Osteocyte (in vitro differentiated cells): ENCODE results near the gene CNTFR. TPM values are rescaled to one million over a fixed set of nuclear protein-coding genes. Genes with fewer than 3 reads are reported as not detected.

Source experiments
- DNase-seq: peaks from one replicate; pipeline ENCODE4 v3.0.0; 2021; ENCODE audit warnings: mixed read lengths; ENCODE audit not compliant: unreplicated experiment; ENCODE audit errors: extremely low spot score
- H3K27ac Mint-ChIP-seq: one replicate; pipeline ENCODE4 v1.8.0; 2021; ENCODE audit warnings: mild to moderate bottlenecking, mixed read lengths; ENCODE audit not compliant: unreplicated experiment
- H3K27me3 Mint-ChIP-seq: one replicate; pipeline ENCODE4 v1.8.0; 2021; ENCODE audit warnings: mixed read lengths; ENCODE audit not compliant: unreplicated experiment
- H3K36me3 Mint-ChIP-seq: one replicate; pipeline ENCODE4 v1.8.0; 2021; ENCODE audit warnings: mixed read lengths; ENCODE audit not compliant: unreplicated experiment
- H3K4me1 Mint-ChIP-seq: one replicate; pipeline ENCODE4 v1.8.0; 2021; ENCODE audit warnings: mixed read lengths; ENCODE audit not compliant: unreplicated experiment
- H3K4me3 Mint-ChIP-seq: one replicate; pipeline ENCODE4 v1.8.0; 2021; ENCODE audit warnings: mild to moderate bottlenecking, moderate library complexity, mixed read lengths; ENCODE audit not compliant: unreplicated experiment
- H3K9me3 Mint-ChIP-seq: one replicate; pipeline ENCODE4 v1.8.0; 2021; ENCODE audit warnings: mixed read lengths; ENCODE audit not compliant: unreplicated experiment
- CTCF ChIP-seq: fragments of 200-600 bp; sonication (generic); IDR thresholded peaks from 2 replicates; pipeline ENCODE4 v1.5.0; 2021; ENCODE audit warnings: antibody characterized with exemption, mild to moderate bottlenecking, moderate library complexity
- total RNA-seq: library from RNA; stranded (reverse); gene quantifications from 2 replicates; pipeline ENCODE4 v1.2.1, GENCODE V29; 2021

Gene CNTFR
- total RNA-seq, 1 donor from 2014 or later = not detected

GRCh38 chr9:34629491-34629808, 39.9 kb upstream of the CNTFR start:
- no peak for TF ChIP-seq CTCF
- Mint-ChIP-seq H3K9me3 (no peaks in the 10 kb centered on the region), H3K27me3 (peaks cover 63% of the 10 kb centered on the region), H3K4me3 (peak overlapping the region; percentile 66), H3K36me3 (no peaks in the 10 kb centered on the region), H3K27ac (no peak overlapping the region), H3K4me1 (peaks cover 12% of the 10 kb centered on the region)
- DNase-seq = no peak

GRCh38 chr9:34628656-34629490, 39.3 kb upstream of the CNTFR start, which contains the start of gene ARID3C:
Gene ARID3C (minus strand): TSS chr9:34629066. CDS start chr9:34628014, 1,052 bp downstream.
- Mint-ChIP-seq H3K27me3 (peaks cover 66% of the 10 kb centered on the region), H3K36me3 (no peaks in the 10 kb centered on the region), H3K4me1 (peaks cover 12% of the 10 kb centered on the region), H3K9me3 (no peaks in the 10 kb centered on the region), H3K27ac (no peak within 1 kb of the TSS), H3K4me3 (peak within 1 kb of the TSS; percentile 75)
- no peak for TF ChIP-seq CTCF
- DNase-seq = no peak

- TF ChIP-seq CTCF = no peak
- no peak for DNase-seq
- Mint-ChIP-seq H3K4me3 (peak overlapping the region; percentile 75), H3K27me3 (peaks cover 66% of the 10 kb centered on the region), H3K27ac (no peak overlapping the region), H3K4me1 (peaks cover 12% of the 10 kb centered on the region), H3K9me3 (no peaks in the 10 kb centered on the region), H3K36me3 (no peaks in the 10 kb centered on the region)
Measured at GRCh38 chr9:34627716-34628655, 38.5 kb upstream of the CNTFR start.

- H3K4me3 Mint-ChIP-seq = no peak overlapping the region
- H3K9me3 Mint-ChIP-seq = no peaks in the 10 kb centered on the region
- peaks cover 17% of the 10 kb centered on the region for H3K4me1 Mint-ChIP-seq
Measured at GRCh38 chr9:34625186-34625486, 35.6 kb upstream of the CNTFR start.

More at GRCh38 chr9:34625186-34625486, 35.6 kb upstream of the CNTFR start:
- Mint-ChIP-seq H3K36me3 (no peaks in the 10 kb centered on the region), H3K27me3 (peaks cover 46% of the 10 kb centered on the region), H3K27ac (no peak overlapping the region)
- no peak for TF ChIP-seq CTCF
- no peak for DNase-seq
